GM21723 (cell line): ENCODE measurements around the gene ANO6.

Experiments
- ATAC-seq: cut with Tn5 transposase; IDR thresholded peaks from one replicate; pipeline ENCODE4 v1.9.1; 2021; ENCODE audit warnings: mild to moderate bottlenecking, moderate library complexity; ENCODE audit not compliant: unreplicated experiment

The ANO6 gene

GRCh38 chr12:45433441-45433868 is 217.6 kb downstream of the ANO6 start:
- ATAC-seq = no peak

GRCh38 chr12:45434094-45434493 is 218.2 kb downstream of the ANO6 start:
- no peak for ATAC-seq

- ATAC-seq = no peak
These were observed 220.2 kb downstream of the ANO6 start for GRCh38 chr12:45435945-45436710.

GRCh38 chr12:45439039-45439438 is 223.1 kb downstream of the ANO6 start:
- no peak for ATAC-seq

- no peak for ATAC-seq
These were observed 230.1 kb downstream of the ANO6 start for GRCh38 chr12:45446013-45446412.

GRCh38 chr12:45458238-45458637 is 242.3 kb downstream of the ANO6 start:
- no peak for ATAC-seq

- ATAC-seq = no peak
These were observed 243.2 kb downstream of the ANO6 start for GRCh38 chr12:45458854-45459807.

- ATAC-seq = no peak
These were observed 246.6 kb downstream of the ANO6 start for GRCh38 chr12:45462506-45462905.

- ATAC-seq = no peak
These were observed 248.8 kb downstream of the ANO6 start for GRCh38 chr12:45464699-45465098.

GRCh38 chr12:45468751-45469615 is 253.1 kb downstream of the ANO6 start:
- no peak for ATAC-seq

GRCh38 chr12:45469902-45470301 is 254.0 kb downstream of the ANO6 start:
- ATAC-seq = no peak

- no peak for ATAC-seq
These were observed 257.7 kb downstream of the ANO6 start for GRCh38 chr12:45473636-45474035.

- no peak for ATAC-seq
These were observed 259.7 kb downstream of the ANO6 start for GRCh38 chr12:45475594-45475993.

- ATAC-seq = no peak
These were observed 261.6 kb downstream of the ANO6 start for GRCh38 chr12:45477526-45477925.

GRCh38 chr12:45478931-45479330 is 263.0 kb downstream of the ANO6 start:
- no peak for ATAC-seq

- no peak for ATAC-seq
These were observed 265.9 kb downstream of the ANO6 start for GRCh38 chr12:45481746-45482145.

- no peak for ATAC-seq
These were observed 267.7 kb downstream of the ANO6 start for GRCh38 chr12:45483571-45483970.
